Measurements from ENCODE around the gene NAV1.

GRCh38 chr1:201542309-201543035, 3.5 kb downstream of the NAV1 start:
- TF ChIP-seq CTCF (IDR thresholded peaks at IDR 0.05) (no peak), POLR2A (IDR thresholded peaks at IDR 0.05) (no peak)

Data from heart left ventricle (tissue), 13 donors.